ENCODE results near the gene YPEL3. TPM values are rescaled to one million over a fixed set of nuclear protein-coding genes. Genes with fewer than 3 reads are reported as not detected.
A peak's percentile ranks its signal among the peaks of the same experiment; 100 is the strongest.
"Not testable (repeated sequence)": the region's sequence is repeated elsewhere in the genome, so short reads cannot be mapped to it uniquely, and the experiment has no call there.

Gene YPEL3
- total and polyA plus RNA-seq, 3 experiments from 2014 or later = 32.6 to 326 (median 36.1) TPM

DNA sequence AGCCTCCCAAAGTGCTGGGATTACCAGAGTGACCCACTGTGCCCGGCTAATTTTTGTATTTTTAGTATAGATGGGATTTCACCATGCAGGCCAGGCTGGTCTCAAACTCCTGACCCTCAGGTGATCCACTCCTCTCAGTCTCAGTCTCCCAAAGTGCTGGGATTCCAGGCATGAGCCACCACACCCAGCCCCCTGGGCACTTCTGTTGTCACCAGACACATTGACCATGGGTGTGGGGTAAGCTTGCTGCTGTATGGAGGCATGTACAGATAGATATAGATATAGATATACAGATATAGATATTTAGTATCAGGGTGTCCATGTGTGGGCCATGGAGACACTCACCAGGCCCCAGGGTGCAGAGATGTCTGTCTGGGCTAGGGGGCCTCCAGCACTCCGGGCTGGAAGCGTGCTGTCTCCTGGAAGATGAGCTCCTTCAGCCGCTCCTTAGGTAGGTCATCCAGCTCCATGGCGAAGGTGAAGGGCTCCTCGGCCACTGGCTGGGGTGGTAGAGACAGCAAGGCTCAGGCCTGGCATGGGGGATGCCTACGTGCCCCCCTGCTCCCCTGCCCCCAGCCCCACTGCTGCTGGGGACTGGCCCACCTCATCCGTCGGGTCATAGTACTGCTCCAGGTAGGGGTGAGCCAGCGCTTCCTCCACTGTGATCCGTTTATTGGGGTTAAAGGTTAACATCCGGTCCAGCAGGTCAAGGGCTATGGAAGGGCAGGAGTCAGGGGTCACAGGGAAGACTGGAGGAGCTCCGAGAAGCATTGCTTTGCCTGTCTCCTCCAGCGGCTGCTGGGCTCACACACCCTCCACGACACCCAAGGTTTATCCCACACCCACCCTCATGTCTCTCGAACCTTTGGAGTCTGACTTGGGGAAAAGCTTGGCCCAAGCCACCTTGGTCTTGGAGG lies 20.5 kb upstream of the YPEL3 start:
- POLR2A ChIA-PET = interaction anchor here (0.6 to 1.0 kb wide), 2 partner anchors 20 to 43 kb away, joined by 3 read pairs; no protein-coding TSS in a partner anchor
- Histone ChIP-seq H3K36me3 (ENCODE audit: insufficient read depth, low read length) (peaks cover 9% of the 10 kb centered on the region), H3K4me3 (ENCODE audit: low read length) (no peak overlapping the region), H3K9me3 (ENCODE audit: low read length) (no peaks in the 10 kb centered on the region), H3K4me1 (ENCODE audit: insufficient read depth, low read length) (peaks cover 19% of the 10 kb centered on the region), H3K27me3 (ENCODE audit: insufficient read depth, low read length, poor library complexity, severe bottlenecking) (no peaks in the 10 kb centered on the region), H3K27ac (ENCODE audit: low read depth, low read length) (no peak overlapping the region)
- Mint-ChIP-seq H3K27me3 (no peaks in the 10 kb centered on the region), H3K9me3 (no peaks in the 10 kb centered on the region), H3K4me1 (peaks cover 22 to 43% (median 26%) of the 10 kb centered on the region in 3 donors), H3K27ac (peak overlapping the region in 1 of 8 donors; percentile 94), H3K36me3 (peaks cover 0 to 51% (median 4%) of the 10 kb centered on the region in 3 donors), H3K4me3 (peak overlapping the region in 1 of 7 donors; percentile 13)
- DNase-seq = no peak
- CTCF ChIA-PET = interaction anchor here (1.6 kb wide), 1 partner anchor 24 kb away, joined by 4 read pairs; the partner anchor contains the start of gene TBX6

DNA sequence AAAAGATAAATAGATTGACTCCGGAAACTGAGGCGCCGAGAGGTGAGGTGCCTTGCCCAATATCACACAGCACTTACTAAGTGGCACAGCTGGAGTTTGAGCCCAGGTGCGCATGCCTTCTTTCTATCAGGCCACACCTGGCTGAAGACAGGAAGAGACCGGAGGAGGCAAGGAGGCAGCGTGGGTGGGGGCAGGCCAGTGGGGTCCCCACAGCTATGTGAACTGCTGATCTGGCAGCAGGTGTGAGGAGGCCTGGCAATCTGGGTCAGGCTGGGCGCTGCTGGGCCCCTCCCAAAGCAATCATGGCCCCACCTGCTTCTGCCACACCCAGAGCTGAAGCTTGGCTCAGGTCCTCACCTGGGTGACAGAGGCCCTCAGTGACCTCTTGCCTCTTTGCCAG lies 19.2 kb upstream of the YPEL3 start:
- H3K27ac ChIP-seq (ENCODE audit: low read depth, low read length) = no peak overlapping the region
- H3K4me3 ChIP-seq (ENCODE audit: low read length) = no peak overlapping the region
- ChIA-PET CTCF (interaction anchor here (0.7 to 1.2 kb wide), 2 partner anchors 22 to 40 kb away, joined by 3 read pairs; no protein-coding TSS in a partner anchor), POLR2A (interaction anchor here (0.6 to 1.2 kb wide), 4 partner anchors 10 to 280 kb away, joined by 3 to 5 read pairs (median 4); partner anchors contain the start of gene YPEL3)
- Mint-ChIP-seq H3K4me3 (peak overlapping the region in 3 of 7 donors; percentile 45 to 76 (median 49)), H3K36me3 (peaks cover 4 to 59% (median 7%) of the 10 kb centered on the region in 3 donors), H3K27ac (peak overlapping the region in 7 of 8 donors; percentile 54 to 94 (median 84)), H3K4me1 (peaks cover 15 to 32% (median 18%) of the 10 kb centered on the region in 3 donors), H3K9me3 (no peaks in the 10 kb centered on the region), H3K27me3 (no peaks in the 10 kb centered on the region)
- H3K4me1 ChIP-seq (ENCODE audit: insufficient read depth, low read length) = peaks cover 19% of the 10 kb centered on the region
- H3K27me3 ChIP-seq (ENCODE audit: insufficient read depth, low read length, poor library complexity, severe bottlenecking) = no peaks in the 10 kb centered on the region
- H3K9me3 ChIP-seq (ENCODE audit: low read length) = no peaks in the 10 kb centered on the region
- peaks cover 9% of the 10 kb centered on the region for H3K36me3 ChIP-seq (ENCODE audit: insufficient read depth, low read length)
- peak in 1 of 5 donors; percentile 18 for DNase-seq

GRCh38 chr16:30114833-30115232 lies 18.8 kb upstream of the YPEL3 start:
- H3K36me3 ChIP-seq (ENCODE audit: insufficient read depth, low read length); DNase-seq; H3K27ac ChIP-seq (ENCODE audit: low read depth, low read length); H3K4me3 ChIP-seq (ENCODE audit: low read length); H3K27me3 ChIP-seq (ENCODE audit: insufficient read depth, low read length, poor library complexity, severe bottlenecking); H3K9me3 ChIP-seq (ENCODE audit: low read length); H3K9me3 Mint-ChIP-seq; H3K27me3 Mint-ChIP-seq: not testable (repeated sequence)
- peaks cover 4 to 60% (median 7%) of the 10 kb centered on the region in 3 donors for H3K36me3 Mint-ChIP-seq
- H3K27ac Mint-ChIP-seq = peak overlapping the region in 7 of 8 donors; percentile 54 to 94 (median 84)
- H3K4me3 Mint-ChIP-seq = peak overlapping the region in 3 of 7 donors; percentile 45 to 76 (median 49)
- CTCF ChIA-PET = interaction anchor here (0.7 to 2.0 kb wide), 3 partner anchors 9 to 40 kb away, joined by 3 to 4 read pairs (median 3); no protein-coding TSS in a partner anchor
- POLR2A ChIA-PET = interaction anchor here (0.7 to 1.2 kb wide), 3 partner anchors 11 to 280 kb away, joined by 3 to 5 read pairs (median 4); partner anchors contain the start of gene YPEL3
- H3K4me1 ChIP-seq (ENCODE audit: insufficient read depth, low read length) = peaks cover 19% of the 10 kb centered on the region
- H3K4me1 Mint-ChIP-seq = peaks cover 12 to 28% (median 14%) of the 10 kb centered on the region in 3 donors

DNA sequence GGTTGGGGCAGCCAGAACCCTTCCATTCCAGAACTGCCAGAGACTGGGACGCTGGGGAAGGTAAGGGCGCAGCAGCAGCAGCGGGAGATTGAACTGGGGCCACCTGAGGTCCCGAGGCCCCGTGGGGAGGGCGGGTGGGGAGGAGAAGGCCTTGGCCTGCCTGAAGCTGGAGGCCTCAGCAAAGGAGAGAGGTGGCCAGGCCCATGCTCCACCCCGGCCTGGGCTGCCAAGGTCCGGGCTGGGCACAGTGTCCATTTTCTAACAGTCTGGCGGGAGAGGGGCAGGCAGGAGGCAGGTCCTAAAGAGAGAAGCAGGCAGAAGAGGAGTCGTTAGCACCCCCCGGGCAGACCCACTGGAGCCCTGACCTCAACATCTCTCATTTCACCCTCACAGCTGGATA lies 18.4 kb upstream of the YPEL3 start:
- H3K4me3 ChIP-seq (ENCODE audit: low read length) = no peak overlapping the region
- Mint-ChIP-seq H3K27me3 (no peaks in the 10 kb centered on the region), H3K9me3 (no peaks in the 10 kb centered on the region), H3K27ac (peak overlapping the region in 5 of 8 donors; percentile 24 to 94 (median 86)), H3K4me1 (peaks cover 12 to 25% (median 12%) of the 10 kb centered on the region in 3 donors), H3K36me3 (peaks cover 4 to 60% (median 6%) of the 10 kb centered on the region in 3 donors), H3K4me3 (no peak overlapping the region)
- H3K4me1 ChIP-seq (ENCODE audit: insufficient read depth, low read length) = peaks cover 19% of the 10 kb centered on the region
- no peaks in the 10 kb centered on the region for H3K27me3 ChIP-seq (ENCODE audit: insufficient read depth, low read length, poor library complexity, severe bottlenecking)
- peaks cover 4% of the 10 kb centered on the region for H3K36me3 ChIP-seq (ENCODE audit: insufficient read depth, low read length)
- CTCF ChIA-PET = interaction anchor here (1.2 to 2.4 kb wide), 3 partner anchors 9 to 295 kb away, joined by 3 to 5 read pairs (median 4); no protein-coding TSS in a partner anchor
- DNase-seq = no peak
- no peak overlapping the region for H3K27ac ChIP-seq (ENCODE audit: low read depth, low read length)
- H3K9me3 ChIP-seq (ENCODE audit: low read length) = no peaks in the 10 kb centered on the region
- POLR2A ChIA-PET = no interaction called here

DNA sequence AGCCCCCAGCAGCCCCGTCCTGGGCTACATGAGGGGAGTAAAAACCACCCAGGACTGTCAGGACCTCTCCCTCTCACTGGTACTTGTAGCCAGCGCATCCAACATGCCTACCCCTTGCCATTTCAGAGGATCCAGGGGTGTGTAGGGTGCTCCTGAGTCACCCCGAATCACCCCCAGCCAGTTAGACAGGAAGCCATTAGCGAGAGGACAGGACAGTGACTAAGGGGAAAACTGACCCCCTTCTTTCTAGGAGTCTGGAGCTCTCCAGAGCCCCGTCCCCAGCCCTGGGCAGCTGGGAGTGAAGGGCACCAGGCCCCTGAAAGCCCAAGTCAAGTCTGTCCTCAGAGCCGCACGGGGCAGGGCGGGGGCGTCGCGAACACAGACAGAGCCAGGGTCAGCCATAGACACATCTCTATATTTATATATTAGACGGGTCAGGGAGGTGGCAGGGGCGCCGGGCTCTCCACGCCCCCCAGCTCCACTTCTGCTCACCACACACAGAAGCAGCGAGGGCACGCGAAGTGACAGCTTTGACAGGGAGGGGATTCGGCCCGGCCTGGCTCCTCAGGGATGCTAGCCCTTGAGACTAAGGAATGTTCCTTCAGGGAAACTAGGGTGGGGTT lies 17.8 kb upstream of the YPEL3 start:
- H3K27me3 Mint-ChIP-seq = no peaks in the 10 kb centered on the region
- peak overlapping the region in 2 of 8 donors; percentile 74 to 75 for H3K27ac Mint-ChIP-seq
- Histone ChIP-seq H3K4me3 (ENCODE audit: low read length) (no peak overlapping the region), H3K27ac (ENCODE audit: low read depth, low read length) (no peak overlapping the region), H3K4me1 (ENCODE audit: insufficient read depth, low read length) (peaks cover 19% of the 10 kb centered on the region), H3K27me3 (ENCODE audit: insufficient read depth, low read length, poor library complexity, severe bottlenecking) (no peaks in the 10 kb centered on the region), H3K9me3 (ENCODE audit: low read length) (no peaks in the 10 kb centered on the region), H3K36me3 (ENCODE audit: insufficient read depth, low read length) (no peaks in the 10 kb centered on the region)
- no peak for DNase-seq
- no peaks in the 10 kb centered on the region for H3K9me3 Mint-ChIP-seq
- peaks cover 12 to 21% (median 12%) of the 10 kb centered on the region in 3 donors for H3K4me1 Mint-ChIP-seq
- no peak overlapping the region for H3K4me3 Mint-ChIP-seq
- ChIA-PET CTCF (interaction anchor here (0.9 to 4.6 kb wide), 5 partner anchors 10 to 296 kb away, joined by 3 to 22 read pairs (median 5); partner anchors contain the start of gene TBX6), POLR2A (no interaction called here)
- peaks cover 3 to 56% (median 4%) of the 10 kb centered on the region in 3 donors for H3K36me3 Mint-ChIP-seq

DNA sequence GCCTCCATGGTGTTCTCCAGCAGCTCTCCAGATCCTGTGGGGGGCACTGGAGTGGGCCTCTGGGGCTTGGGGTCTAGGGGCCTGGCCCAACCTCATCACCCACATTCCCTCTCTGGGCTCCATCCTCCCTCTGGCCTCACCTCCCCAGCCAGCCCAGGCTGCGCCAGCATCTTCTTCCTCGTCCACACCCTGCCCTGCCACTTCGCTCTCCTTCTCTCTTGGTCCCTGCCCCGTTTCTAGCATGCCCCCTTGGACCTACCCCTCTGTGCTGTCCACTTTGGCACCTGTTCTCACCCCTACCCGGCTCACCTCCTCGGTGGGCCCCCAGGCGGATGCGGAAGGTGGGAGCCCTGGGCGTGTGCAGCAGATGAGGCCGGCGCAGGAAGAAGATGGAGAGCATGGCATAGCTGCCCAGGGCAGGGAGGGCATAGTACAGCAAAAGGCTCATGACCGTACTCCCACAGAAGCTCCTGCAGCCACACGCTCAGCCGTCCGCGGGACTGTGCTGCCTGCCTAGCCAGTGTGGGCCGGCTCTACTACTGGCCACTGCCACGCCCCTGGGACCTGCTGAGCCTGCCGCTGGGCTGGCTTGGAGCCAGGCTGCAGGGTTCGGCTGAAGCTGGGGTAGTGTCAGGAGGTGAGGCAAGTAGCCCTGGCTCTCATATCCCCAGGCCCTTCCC lies 17.2 kb upstream of the YPEL3 start, which contains the start of gene GDPD3:
Gene GDPD3 (minus strand): TSS at position 507 of the 680 bp plus-strand sequence. CDS start 59 bp downstream, at position 448.
- peaks cover 19% of the 10 kb centered on the region for H3K4me1 ChIP-seq (ENCODE audit: insufficient read depth, low read length)
- H3K4me3 ChIP-seq (ENCODE audit: low read length) = no peak within 1 kb of the TSS
- Mint-ChIP-seq H3K4me1 (peaks cover 12 to 21% (median 12%) of the 10 kb centered on the region in 3 donors), H3K9me3 (no peaks in the 10 kb centered on the region), H3K4me3 (no peak within 1 kb of the TSS), H3K27ac (peak within 1 kb of the TSS in 3 of 8 donors; percentile 54 to 75 (median 74)), H3K36me3 (peaks cover 3 to 55% (median 4%) of the 10 kb centered on the region in 3 donors), H3K27me3 (no peaks in the 10 kb centered on the region)
- CTCF ChIA-PET = interaction anchor here (0.9 to 4.6 kb wide), 7 partner anchors 11 to 296 kb away, joined by 3 to 22 read pairs (median 4); partner anchors contain the start of genes CORO1A and TBX6
- H3K27ac ChIP-seq (ENCODE audit: low read depth, low read length) = no peak within 1 kb of the TSS
- H3K9me3 ChIP-seq (ENCODE audit: low read length) = no peaks in the 10 kb centered on the region
- no peaks in the 10 kb centered on the region for H3K36me3 ChIP-seq (ENCODE audit: insufficient read depth, low read length)
- DNase-seq = no peak
- no peaks in the 10 kb centered on the region for H3K27me3 ChIP-seq (ENCODE audit: insufficient read depth, low read length, poor library complexity, severe bottlenecking)
- POLR2A ChIA-PET = interaction anchor here (0.6 kb wide), 1 partner anchor 14 kb away, joined by 4 read pairs; no protein-coding TSS in a partner anchor

Measured in CD8-positive, alpha-beta memory T cell (primary cell).